GM21717 (cell line): Measurements from ENCODE around the gene LITAF.
"Not testable (repeated sequence)": the region's sequence is repeated elsewhere in the genome, so short reads cannot be mapped to it uniquely, and the experiment has no call there.

Experiments used
- ATAC-seq: cut with Tn5 transposase; IDR thresholded peaks from one replicate; pipeline ENCODE4 v1.9.1; 2021; ENCODE audit warnings: mild to moderate bottlenecking, moderate library complexity; ENCODE audit not compliant: unreplicated experiment

The LITAF gene

DNA sequence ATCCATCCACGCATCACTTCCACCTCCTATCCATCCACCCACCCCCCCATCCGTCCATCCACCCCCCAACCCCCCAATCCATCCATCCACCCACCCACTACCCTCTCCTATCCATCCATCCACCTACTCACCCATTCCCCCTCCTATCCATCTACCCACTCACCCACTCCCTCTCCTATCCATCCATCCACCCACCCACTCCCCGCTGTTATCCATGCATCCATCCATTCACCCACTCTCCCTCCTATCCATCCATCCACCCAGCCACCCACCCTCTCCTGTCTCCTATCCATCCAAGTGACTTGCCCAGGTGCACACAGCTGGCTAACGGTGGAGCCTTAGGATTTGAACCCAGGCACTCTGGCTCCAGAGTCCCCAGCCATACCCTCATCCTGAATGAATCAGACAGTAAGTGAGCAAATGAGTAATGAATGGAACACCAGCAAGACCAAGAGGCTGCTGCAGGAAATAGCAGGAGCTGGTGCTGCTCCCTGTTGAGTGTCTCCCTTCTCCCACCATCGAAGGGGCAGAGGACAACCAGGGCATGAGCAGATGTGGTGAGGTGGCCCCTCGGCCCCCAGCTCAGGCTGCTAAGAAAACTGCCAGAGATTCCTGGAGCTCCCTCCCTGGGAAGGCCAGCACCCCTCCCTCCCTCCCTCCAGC is 62.5 kb downstream of the LITAF start:
- ATAC-seq = no peak

DNA sequence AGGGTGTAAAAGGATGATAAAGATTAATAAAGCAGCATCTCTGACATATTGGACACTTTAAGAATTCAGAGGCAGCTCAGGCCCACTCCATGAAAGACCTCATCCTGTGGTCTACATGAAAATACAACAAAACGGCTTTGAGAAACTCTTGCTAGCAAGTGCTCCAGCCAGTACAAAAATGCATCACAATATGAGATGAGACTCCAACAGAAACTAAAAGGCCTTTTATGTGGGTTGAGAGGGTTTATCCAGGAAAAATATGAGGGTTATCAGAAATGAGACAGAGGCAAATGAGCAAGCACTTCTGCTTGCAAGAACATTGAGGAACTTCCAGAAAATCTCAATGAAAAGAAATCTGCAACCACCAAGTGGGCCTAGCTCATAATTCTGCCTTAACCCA is 65.7 kb downstream of the LITAF start:
- ATAC-seq = no peak

DNA sequence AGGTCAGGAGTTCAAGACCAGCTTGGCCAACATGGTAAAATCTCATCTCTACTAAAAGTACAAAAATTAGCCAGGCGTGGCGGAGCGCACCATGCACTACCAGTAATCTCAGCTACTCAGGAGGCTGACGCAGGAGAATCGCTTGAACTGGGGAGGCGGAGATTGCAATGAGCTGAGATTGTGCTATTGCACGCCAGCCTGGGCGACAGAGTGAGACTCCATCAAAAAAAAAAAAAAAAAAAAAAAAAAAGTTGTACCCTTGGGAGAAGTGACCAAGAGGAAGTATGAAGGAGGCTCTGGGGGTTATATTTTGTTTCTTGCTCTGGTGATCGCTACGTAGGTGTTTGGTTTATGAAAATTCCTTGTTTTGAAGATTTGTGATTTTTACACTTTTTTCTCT is 66.3 kb downstream of the LITAF start:
- no peak for ATAC-seq

DNA sequence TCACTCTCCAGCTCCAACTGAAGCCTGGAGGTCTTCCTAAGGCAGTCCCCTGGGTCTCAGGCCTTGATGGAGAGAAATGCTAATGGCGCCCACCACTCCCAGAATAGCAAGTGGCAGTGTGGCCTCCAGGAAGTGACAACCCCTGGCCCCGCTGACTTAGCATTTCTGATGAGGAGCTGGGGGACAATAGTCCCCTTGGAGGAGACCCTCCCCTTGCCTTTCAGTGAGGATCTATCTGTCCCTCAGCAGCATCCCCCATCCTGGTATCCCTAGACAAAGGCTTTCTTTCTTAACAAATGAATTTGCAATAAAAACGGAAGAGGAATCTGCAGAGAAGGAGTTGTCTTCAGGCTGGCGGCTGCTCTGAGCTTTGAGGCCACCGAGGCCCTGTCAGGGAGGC is 68.8 kb downstream of the LITAF start:
- no peak for ATAC-seq

DNA sequence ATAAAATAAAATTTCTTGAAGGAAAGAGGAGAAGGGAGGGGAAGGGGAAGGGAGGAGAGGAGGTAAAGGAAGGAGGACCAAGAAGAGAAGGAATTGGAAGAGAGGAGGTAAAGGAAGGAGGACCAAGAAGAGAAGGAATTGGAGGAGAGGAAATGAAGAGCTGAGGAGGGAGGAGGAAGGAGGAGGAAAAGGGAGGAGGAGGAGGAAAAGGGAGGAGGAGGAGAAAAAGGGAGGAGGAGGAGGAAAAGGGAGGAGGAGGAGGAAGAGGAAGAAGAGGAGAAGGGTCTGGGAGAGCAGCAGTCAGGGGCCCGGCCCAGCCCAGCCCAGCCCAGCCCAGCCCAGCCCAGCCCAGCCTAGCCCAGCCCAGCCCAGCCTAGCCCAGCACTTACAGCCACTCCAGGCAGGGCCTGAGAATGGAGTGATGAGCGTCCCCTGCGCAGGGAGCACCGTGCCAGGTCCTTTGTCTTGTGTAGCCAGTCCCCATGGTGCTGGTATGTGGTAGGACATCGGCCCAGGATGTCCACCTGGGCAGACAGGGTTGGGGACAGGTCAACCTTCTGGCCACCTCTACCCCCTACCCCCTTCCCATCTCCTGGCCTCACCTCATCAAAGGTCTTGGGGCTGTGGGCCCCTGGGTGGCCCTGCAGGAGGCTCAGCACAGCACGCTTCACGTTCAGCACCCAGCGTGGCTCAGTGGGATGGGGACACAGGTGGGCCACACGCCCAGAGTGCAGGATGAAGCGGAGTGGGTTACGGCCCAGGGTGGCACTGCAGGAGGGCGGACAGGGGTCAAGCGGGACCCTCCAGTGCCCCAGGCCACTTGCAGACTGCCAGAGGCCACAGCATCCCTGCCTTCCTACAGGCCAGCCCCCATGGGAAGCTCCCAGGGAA is 70.9 kb downstream of the LITAF start:
- no peak for ATAC-seq

DNA sequence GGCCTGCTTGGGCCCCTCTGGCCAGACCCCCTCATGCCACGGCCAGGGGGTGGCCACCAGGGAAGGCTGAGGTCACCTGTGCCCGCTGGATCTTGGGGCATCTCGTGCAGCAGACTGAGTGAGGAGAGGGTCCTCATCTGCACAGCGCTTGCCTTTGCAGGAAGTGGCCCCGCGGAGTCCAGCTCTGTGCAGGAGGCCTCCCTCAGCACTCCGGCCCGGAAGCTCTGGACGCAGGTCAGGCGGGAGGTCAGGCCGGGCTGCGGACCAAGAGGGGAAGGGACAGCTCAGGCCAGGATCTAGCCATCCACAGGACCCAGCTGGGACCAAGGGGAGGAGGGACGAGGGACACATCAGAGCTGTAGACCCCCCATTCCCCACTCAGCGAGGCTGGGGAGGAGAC is 72.4 kb downstream of the LITAF start:
- ATAC-seq = no peak

DNA sequence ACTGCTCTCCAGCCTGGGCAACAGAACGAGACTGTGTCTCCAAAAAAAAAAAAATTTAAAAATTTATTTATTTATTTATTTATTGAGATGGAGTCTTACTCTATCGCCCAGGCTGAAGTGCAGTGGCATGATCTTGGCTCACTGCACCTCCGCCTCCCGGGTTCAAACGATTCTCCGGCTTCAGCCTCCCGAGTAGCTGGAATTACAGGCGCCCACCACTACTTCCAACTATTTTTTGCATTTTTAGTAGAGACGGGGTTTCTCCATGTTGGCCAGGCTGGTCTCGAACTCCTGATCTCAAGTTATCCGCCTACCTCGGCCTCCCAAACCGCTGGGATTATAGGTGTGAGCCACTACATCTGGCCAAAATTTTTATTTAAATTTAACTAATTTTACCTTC is 73.4 kb downstream of the LITAF start:
- ATAC-seq = not testable (repeated sequence)

DNA sequence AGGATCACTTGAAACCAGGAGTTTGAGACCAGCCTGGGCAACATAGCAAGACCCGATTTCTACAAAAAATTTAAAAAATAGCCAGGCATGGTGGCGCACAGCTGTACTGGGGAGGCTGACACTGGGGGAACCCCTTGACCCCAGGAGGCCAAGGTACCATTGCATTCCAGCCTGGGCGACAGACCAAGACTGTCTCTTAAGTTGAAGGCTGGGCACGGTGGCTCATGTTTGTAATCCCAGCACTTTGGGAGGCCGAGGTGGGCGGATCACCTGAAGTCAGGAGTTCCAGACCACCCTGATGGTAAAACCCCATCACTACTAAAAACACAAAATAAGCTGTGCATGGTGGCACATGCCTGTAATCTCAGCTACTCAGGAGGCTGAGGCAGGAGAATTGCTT is 74.9 kb downstream of the LITAF start:
- ATAC-seq = no peak

DNA sequence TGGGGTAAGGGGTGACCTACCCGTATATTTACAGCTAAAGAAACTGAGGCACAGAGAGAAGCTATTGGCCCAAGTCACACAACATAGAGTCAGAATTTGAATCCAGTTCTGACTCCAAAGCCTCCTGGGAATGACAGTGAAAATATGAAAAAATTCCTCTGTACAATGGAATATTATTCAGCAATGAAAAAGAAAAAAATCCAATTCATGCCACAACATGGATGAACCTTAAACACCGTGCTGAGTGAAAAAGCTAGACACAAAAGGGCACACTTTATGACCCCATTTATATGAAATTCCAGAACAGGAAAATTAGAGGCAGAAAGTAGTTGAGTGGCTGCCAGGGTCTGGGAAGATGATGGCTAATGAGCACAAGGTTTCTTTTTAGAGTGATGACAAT is 75.4 kb downstream of the LITAF start:
- ATAC-seq = no peak

DNA sequence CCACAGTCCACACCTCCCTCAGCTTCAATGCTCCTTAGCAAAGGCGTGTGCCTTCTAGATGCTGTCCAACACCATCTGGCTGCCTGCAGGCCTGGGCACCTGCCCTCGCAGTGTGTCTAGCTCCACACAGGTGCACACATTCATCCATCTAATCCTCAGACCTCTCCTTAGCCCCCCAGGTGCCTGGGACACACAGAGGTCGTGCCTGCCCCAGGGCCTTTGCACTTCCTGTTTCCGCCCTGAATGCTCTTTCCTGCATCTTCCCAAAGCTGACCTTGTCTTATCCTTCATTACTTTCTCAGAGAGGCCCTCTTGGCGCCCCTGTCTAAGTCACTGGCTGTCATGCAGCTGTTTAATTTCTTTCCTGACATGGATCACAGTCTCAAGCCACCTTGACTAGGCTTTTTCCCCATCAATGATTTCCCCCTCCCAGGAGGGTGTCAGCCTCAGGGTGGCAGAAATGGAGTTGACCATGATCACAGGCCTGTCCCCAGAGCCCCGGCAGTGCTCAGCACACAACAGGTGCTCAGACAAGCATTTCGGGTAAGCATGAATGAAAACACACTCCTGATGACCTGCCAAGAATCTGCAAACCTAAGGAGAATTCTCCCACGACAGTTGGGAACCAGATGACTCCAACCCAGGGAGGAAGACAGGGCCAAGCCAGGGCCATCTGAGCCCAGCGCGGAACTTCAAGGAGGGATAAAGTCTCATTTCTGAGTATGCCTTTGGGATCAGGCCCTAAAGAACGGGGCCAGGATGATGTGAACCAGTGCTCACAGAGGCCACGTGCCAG is 76.3 kb downstream of the LITAF start:
- no peak for ATAC-seq

DNA sequence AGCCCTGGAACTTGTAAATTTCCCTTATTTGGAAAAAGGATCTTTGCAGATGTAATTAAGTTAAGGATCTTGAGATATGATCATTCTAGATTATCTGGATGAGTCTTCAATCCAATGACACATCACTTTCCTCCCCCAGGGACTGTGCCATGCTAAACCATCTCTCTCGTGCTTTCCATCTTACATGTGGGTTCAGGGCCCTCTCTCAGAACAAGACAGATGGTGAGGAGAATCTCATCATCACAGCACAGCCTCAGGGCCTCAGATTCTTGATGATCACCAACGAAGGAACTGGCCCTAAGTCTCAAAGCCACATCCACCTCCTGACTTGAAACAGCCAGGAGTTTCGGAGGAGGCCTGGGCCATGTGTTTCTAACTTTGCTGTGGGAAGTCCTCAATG is 78.7 kb downstream of the LITAF start:
- ATAC-seq = no peak

DNA sequence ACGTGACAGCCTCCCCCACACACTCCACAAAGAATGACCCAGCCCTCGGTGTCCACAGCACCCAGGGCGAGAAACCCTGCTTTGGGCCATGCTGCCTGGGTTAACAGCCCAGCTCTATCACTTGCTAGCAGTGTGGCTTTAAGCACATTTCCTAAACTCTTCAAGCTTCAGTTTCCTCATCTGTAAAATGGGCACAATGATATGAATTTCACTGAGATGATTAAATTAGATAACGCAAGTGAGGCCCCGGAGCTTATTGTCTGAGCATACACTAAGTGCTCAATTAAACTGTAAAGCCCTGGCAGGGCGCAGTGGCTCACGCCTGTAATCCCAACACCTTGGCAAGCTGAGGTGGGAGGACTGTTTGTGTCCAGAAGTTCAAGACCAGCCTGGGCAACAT is 79.4 kb downstream of the LITAF start:
- ATAC-seq = no peak

DNA sequence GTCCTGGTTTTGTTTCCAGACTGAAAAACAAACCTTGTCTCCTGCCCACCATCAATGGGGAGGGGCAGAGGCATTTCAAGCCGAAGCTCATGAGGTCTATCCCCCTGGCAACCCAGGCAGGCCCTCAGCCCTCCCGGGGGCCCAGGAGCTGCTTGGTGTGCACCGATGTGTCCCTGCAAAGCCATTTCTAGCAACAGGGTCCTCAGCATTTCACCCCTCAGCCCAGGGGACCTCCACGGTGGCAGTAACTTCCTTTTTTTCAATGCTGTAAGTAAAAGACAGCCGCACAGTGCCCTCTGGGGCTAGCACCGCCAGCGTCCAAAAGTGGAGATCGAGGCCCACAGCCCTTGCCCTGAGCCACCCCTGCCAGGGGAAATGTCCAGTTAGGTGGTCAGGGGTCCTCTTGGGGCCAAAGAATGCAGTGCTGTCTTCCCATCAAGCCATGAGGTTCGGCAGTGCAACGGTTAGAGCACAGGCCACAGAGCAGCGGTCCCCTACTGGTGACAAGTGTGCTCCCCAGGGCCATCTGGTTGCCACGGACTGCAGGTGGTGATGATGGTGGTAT is 79.9 kb downstream of the LITAF start:
- no peak for ATAC-seq

DNA sequence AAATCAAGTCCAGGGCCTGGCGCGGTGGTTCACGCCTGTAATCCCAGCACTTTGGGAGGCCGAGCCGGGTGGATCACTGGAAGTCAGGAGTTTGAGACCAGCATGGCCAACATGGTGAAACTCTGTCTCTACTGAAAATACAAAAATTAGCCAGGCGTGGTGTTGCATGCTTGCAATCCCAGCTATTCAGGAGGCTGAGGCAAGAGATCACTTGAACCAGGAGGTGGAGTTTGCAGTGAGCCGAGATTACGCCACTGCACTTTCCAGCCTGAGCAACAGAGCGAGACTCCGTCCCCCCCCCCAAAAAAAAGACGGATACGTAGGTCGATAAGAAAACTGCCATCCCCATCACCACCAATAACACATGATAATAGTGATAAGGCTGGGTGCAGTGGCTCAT is 82.5 kb downstream of the LITAF start:
- not testable (repeated sequence) for ATAC-seq

DNA sequence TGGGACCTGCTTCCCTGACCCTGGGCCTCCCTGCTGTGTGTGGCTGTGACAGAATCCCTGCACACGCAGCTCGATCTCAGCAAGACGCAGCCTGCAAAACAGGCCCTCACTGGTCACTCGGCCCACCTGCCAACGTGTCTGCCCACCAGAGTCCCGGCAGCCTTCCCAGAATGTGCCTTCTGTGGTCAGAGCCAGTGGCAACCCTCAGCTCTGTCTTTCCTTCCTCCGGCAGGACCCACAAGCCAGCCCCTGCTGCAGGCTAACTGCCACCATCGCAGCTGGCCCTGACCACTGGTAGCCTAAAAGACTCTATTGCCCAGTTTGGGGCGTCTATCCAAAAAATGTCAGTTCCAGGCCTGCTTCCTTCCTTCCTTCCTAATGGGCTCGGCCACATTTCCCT is 83.2 kb downstream of the LITAF start:
- no peak for ATAC-seq

DNA sequence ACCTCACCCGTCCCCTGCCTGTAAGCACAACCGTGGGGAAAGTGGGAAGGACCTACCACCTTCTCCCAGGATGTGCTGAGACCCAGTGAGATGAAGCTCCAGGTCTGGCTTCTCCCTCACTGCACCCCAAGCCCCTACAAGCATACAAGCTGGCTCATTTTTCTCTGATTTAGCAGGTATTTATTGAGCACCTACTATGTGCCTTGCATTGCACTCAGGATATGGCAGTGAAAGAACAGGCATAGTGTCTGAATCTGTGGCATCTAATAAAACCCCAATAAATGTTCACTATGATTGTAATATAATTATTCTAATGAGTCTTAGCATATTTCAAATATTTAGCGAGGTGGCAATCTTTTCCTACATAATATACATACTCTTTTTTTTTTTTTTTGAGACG is 84.5 kb downstream of the LITAF start:
- ATAC-seq = no peak

DNA sequence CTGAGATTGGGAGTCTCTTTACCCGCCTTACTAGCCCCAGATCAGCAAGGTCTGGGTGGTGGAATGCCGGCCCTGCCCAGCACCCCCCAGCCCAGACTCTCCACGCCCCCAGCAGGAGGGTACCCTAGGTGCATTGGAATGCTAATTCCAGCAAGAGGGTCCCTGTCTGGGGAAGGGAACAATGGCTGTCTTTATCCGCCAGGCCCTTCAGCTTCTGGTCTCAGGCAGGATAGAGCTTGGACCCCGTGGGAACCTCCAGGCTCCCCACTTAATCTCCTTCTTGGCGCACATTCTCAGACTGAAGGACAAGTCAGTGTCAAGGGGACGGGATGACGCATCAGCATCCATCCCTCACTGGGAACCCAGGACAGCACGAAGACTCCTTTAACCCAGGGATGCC is 85.1 kb downstream of the LITAF start:
- ATAC-seq = no peak

DNA sequence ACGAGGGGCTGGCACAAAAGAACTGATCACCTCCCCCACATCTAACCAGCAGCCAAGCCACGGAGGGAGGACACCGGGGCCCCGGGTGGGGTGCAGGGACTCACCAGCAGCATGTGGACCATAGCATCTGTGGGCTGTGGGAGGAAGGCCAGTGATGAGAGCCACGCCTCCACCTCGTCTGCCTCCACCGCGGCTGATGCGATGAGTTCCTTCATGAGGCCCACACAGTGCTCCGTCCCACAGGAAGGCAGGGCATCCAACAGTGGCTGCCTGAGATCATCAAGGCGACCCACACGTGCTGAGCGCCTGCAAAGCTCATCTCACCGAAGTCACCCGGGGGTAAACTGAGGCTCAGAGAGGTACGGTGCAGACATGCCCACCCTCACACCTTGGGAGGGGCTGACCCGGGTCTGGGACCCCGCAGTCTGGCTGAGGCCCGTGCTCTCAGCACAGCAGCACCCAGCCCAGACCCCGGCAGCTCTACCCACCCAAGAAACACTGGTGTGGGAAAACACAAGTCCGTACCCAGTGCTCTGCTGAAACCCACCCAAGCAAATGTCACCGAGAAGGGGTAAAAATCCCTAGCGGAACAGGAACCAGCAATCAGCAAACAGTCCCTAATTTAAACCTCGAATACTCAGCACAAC is 85.9 kb downstream of the LITAF start:
- no peak for ATAC-seq

DNA sequence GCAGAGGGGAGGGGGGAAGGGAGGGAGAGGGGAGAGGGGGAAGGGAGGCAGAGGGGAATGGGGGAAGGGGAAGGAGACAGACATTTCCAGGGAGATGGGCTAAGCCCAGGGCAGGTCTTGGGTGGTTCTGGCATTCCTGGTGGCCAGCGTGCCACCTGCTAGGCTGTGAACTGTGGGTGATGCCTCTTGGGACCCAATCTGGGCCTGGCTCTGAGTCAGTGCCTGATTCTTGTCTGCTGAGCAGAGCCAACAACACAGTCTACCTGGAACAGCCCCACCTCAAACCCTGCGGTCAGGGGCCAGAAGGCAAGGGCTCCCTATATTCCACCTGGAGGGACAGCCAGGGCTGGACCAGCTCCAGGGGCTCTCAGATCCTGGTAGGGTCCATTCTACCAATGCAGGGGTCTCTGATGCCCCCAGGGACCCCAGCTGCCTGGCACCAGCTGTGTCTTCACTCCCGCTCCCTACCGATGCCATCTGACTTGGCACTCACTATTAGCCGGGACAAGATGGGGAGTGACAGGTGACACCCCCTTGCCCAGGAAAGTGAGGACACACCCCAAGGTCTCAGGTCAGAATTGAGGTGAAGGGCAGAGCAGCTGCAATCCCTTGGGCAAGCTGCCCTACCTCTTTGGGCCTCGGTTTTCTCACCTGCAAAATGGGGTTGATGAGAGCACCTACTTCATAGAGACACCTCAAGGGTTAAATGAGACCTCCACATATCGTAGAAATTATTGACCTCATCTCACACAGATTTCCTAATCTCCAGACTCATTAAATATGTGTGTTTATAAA is 87.2 kb downstream of the LITAF start:
- no peak for ATAC-seq

DNA sequence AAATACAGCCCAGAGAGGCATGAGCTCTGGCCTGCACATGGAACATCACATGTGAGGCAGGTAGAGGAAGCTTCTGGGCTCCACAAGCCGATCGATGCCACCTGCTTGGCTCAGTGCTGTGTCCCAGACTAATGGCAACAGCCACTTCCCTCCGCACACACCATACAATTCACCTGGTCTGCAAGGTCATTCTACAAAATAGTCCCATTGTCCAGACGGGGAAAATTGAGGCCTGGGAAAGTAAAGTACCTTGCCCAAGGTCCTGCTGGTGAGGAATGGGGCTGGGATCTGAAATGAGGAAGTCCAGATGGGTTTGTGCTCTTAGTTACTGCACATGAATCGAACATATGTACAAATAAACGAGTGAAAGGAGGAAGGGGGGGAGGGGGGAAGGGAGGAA is 88.0 kb downstream of the LITAF start:
- ATAC-seq = no peak
